CD4-positive, alpha-beta memory T cell (primary cell): Measurements from ENCODE around the gene CCDC88C. TPM values are rescaled to one million over a fixed set of nuclear protein-coding genes. Genes with fewer than 3 reads are reported as not detected.

Source experiments
- CTCF ChIA-PET: fragments of 350-600 bp; sonication (Branson Sonifier 250); formaldehyde crosslinking; loops from one replicate; lab custom pipeline; 2021; ENCODE audit warnings: inconsistent platforms; ENCODE audit not compliant: partially characterized antibody; lab: Charles Lee
- POLR2A ChIA-PET: fragments of 350-600 bp; sonication (Branson Sonifier 250); formaldehyde crosslinking; loops from one replicate; lab custom pipeline; 2021; ENCODE audit not compliant: partially characterized antibody; lab: Charles Lee
- DNase-seq, 5 donors: peaks; one replicate each; pipeline versions ENCODE4 v3.0.0 to v3.0.0-alpha.2; 2020 to 2022; ENCODE audit warnings: mixed read lengths in 1 of 5
- H3K27ac ChIP-seq: one replicate; pipeline ENCODE4 v1.7.0; 2013; ENCODE audit warnings: low read depth, low read length
- H3K27me3 ChIP-seq: 2 replicates; pipeline ENCODE4 v1.7.0; 2013; ENCODE audit warnings: mild to moderate bottlenecking, low read length, moderate library complexity; ENCODE audit not compliant: insufficient read depth
- H3K36me3 ChIP-seq: 2 replicates; pipeline ENCODE4 v1.7.0; 2013; ENCODE audit warnings: mild to moderate bottlenecking, low read length, moderate library complexity; ENCODE audit not compliant: insufficient read depth
- H3K4me1 ChIP-seq: 2 replicates; pipeline ENCODE4 v1.7.0; 2013; ENCODE audit warnings: mild to moderate bottlenecking, low read length, moderate library complexity; ENCODE audit not compliant: insufficient read depth
- H3K4me3 ChIP-seq, 2 donors: one replicate each; pipeline ENCODE4 v1.7.0; 2013; ENCODE audit warnings: low read length in 2 of 2, mild to moderate bottlenecking in 1 of 2
- H3K9me3 ChIP-seq, 2 donors: one replicate each; pipeline ENCODE4 v1.7.0; 2013; ENCODE audit warnings: low read length in 2 of 2, control low read depth in 1 of 2; ENCODE audit not compliant: control insufficient read depth in 1 of 2
- H3K27ac Mint-ChIP-seq, 7 donors: one replicate each; pipeline ENCODE4 v1.8.0; 2020 to 2021; ENCODE audit warnings: mixed read lengths in 7 of 7, mild to moderate bottlenecking in 6 of 7, inconsistent platforms in 3 of 7, moderate library complexity in 3 of 7
- H3K27me3 Mint-ChIP-seq, 2 donors: one replicate each; pipeline ENCODE4 v1.8.0; 2020 to 2021; ENCODE audit warnings: mixed read lengths in 2 of 2
- H3K36me3 Mint-ChIP-seq, 2 donors: one replicate each; pipeline ENCODE4 v1.8.0; 2020 to 2021; ENCODE audit warnings: mixed read lengths in 2 of 2, inconsistent platforms in 1 of 2, mild to moderate bottlenecking in 1 of 2
- H3K4me1 Mint-ChIP-seq, 4 donors: one replicate each; pipeline ENCODE4 v1.8.0; 2020 to 2021; ENCODE audit warnings: mixed read lengths in 4 of 4, mild to moderate bottlenecking in 1 of 4
- H3K4me3 Mint-ChIP-seq, 8 donors: one replicate each; pipeline ENCODE4 v1.8.0; 2020 to 2021; ENCODE audit warnings: mixed read lengths in 8 of 8, mild to moderate bottlenecking in 7 of 8, moderate library complexity in 6 of 8, inconsistent platforms in 3 of 8
- H3K9me3 Mint-ChIP-seq, 8 donors: one replicate each; pipeline ENCODE4 v1.8.0; 2020 to 2021; ENCODE audit warnings: mixed read lengths in 8 of 8, mild to moderate bottlenecking in 5 of 8, inconsistent platforms in 3 of 8, moderate library complexity in 1 of 8
- intact Hi-C: fragments of 100-400 bp; cut with micrococcal nuclease; formaldehyde crosslinking; loops from one replicate; pipeline ENCODE4 v1.15.1; 2023
- polyA plus RNA-seq, 2 donors: library from polyadenylated mRNA; unstranded; fragments of 300-500 nt; fragmentation: Illumina TruSeq; gene quantifications; one replicate each; pipeline ENCODE4 v1.2.3, GENCODE V29; 2021
- total RNA-seq, 2 experiments: library from RNA; stranded (reverse); gene quantifications; one replicate each; pipeline ENCODE4 v1.2.3, GENCODE V29; 2021

CCDC88C gene
- total and polyA plus RNA-seq, 4 experiments from 2014 or later = 17.1 to 293 (median 161) TPM

DNA sequence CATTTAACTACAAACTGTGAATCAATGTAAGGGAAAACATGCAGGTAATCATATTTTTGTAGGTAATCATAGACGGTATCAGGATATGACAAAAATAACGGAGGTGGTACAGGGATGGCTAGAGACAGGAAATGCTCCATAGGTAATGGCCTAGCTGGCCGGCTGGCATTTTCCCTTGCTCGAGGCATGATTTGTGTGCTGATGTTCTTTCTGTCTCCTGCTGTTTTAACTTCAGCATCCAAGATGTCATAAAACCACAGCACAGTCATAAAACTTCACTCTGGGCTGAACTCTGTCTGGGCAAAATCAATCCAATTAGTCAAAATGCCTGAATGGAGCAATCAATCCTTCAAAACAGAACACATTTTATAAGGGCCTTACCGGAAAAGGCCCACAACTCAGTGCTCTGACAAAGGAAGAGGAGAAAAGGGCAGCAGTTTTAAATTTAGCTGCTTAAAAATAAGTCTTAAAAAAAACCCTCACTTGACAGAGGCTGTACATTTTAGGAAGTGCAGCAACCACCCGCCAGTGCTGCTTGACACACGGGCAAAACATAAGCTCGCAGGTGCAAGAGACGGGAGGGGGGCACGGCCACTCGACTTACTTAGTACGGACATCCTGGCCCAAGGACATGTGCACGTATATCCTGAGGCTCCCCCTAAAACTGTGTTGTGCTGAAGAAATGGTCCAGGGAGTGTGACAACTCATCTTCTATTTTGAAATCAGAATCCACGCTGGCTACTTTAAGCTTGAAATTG is 132.7 kb downstream of the CCDC88C start:
- H3K27me3 ChIP-seq = no peaks in the 10 kb centered on the region
- no peak overlapping the region for H3K27ac ChIP-seq
- H3K9me3 Mint-ChIP-seq = peaks cover 0 to 11% (median 0%) of the 10 kb centered on the region in 8 donors
- peaks cover 93% of the 10 kb centered on the region for H3K36me3 ChIP-seq
- ChIA-PET CTCF (interaction anchor here (0.9 to 25.0 kb wide), 19 partner anchors 8 to 382 kb away, joined by 3 to 480 read pairs (median 4); partner anchors contain the start of gene GPR68), POLR2A (interaction anchor here (0.6 to 2.5 kb wide), 6 partner anchors 31 to 111 kb away, joined by 3 to 18 read pairs (median 3); no protein-coding TSS in a partner anchor)
- H3K4me1 ChIP-seq = peaks cover 12% of the 10 kb centered on the region
- no peak overlapping the region for H3K4me3 ChIP-seq
- peaks cover 3 to 19% (median 6%) of the 10 kb centered on the region in 4 donors for H3K4me1 Mint-ChIP-seq
- DNase-seq = no peak
- intact Hi-C loops = loop anchor here (5.0 kb wide), 1 partner anchor 58 kb away; no protein-coding TSS in a partner anchor
- no peaks in the 10 kb centered on the region for H3K27me3 Mint-ChIP-seq
- no peaks in the 10 kb centered on the region for H3K9me3 ChIP-seq
- peak overlapping the region in 3 of 7 donors; percentile 36 to 63 (median 57) for H3K27ac Mint-ChIP-seq
- peaks cover 71 to 88% of the 10 kb centered on the region in 2 donors for H3K36me3 Mint-ChIP-seq
- no peak overlapping the region for H3K4me3 Mint-ChIP-seq

DNA sequence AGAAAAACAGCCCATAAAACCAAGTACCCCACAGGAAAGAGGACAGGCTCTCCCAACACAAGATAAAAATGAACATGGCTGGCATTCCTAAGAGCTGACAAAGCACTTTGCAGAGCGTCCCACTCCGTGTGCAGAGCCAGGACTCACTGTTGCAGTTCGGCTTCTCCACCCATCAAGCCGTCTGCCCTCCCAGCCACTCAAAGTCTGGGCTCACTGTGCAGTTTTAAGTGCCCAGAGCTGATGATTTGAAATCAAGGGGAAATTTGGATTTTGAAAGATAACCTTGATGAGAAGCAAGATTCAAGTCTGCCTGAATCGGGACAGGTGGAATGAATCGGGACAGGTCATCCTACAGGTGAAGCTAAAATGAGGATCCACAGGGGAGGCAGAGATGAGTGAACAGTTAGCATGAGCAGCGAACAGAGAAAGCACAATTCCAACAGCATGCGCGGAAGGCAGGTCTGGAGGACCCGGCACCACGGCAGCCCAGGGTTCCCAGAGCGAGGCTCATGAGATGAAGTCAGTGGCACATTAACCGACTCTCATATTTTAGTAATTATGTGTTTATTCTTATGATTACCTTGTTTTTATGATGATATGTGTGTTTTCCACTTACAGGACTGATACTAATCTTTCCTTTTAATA is 133.4 kb downstream of the CCDC88C start:
- Mint-ChIP-seq H3K9me3 (peaks cover 0 to 11% (median 0%) of the 10 kb centered on the region in 8 donors), H3K36me3 (peaks cover 73 to 88% of the 10 kb centered on the region in 2 donors), H3K27ac (peak overlapping the region in 6 of 7 donors; percentile 23 to 87 (median 52)), H3K4me3 (no peak overlapping the region), H3K4me1 (peaks cover 3 to 19% (median 6%) of the 10 kb centered on the region in 4 donors), H3K27me3 (no peaks in the 10 kb centered on the region)
- intact Hi-C loops = no loop called here
- ChIA-PET CTCF (interaction anchor here (1.5 to 25.0 kb wide), 3 partner anchors 90 to 381 kb away, joined by 4 to 480 read pairs (median 22); no protein-coding TSS in a partner anchor), POLR2A (interaction anchor here (1.1 to 1.3 kb wide), 3 partner anchors 41 to 110 kb away, joined by 3 to 4 read pairs (median 3); no protein-coding TSS in a partner anchor)
- Histone ChIP-seq H3K4me1 (peaks cover 12% of the 10 kb centered on the region), H3K27me3 (no peaks in the 10 kb centered on the region), H3K4me3 (no peak overlapping the region), H3K9me3 (no peaks in the 10 kb centered on the region), H3K27ac (no peak overlapping the region), H3K36me3 (peaks cover 94% of the 10 kb centered on the region)
- no peak for DNase-seq

DNA sequence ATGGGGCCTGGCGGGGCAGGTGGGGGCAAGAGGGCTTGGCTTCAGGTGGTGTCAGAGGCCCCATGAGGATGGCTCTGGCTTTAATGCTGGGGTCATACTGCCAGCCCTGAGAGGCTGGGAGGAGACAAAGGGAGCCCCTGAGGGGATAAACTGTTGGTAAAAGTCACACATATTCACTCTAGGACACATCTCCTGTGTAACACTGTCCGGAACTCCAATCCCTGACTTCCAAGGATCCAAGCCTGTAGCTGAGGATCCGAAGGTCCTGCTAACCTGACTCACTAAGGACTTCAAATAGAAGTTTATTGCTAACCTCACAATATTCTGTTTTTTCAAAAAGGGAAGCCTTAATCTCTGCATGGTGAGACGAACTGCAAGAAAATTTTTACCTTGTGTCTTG is 134.0 kb downstream of the CCDC88C start:
- no peaks in the 10 kb centered on the region for H3K27me3 Mint-ChIP-seq
- Histone ChIP-seq H3K27ac (no peak overlapping the region), H3K4me1 (peaks cover 12% of the 10 kb centered on the region), H3K36me3 (peaks cover 96% of the 10 kb centered on the region), H3K4me3 (no peak overlapping the region), H3K27me3 (no peaks in the 10 kb centered on the region), H3K9me3 (no peaks in the 10 kb centered on the region)
- CTCF ChIA-PET = interaction anchor here (25.0 kb wide), 1 partner anchor 109 kb away, joined by 480 read pairs; no protein-coding TSS in a partner anchor
- H3K27ac Mint-ChIP-seq = peak overlapping the region in 3 of 7 donors; percentile 35 to 60 (median 36)
- peaks cover 0 to 11% (median 0%) of the 10 kb centered on the region in 8 donors for H3K9me3 Mint-ChIP-seq
- H3K36me3 Mint-ChIP-seq = peaks cover 76 to 88% of the 10 kb centered on the region in 2 donors
- intact Hi-C loops = no loop called here
- H3K4me3 Mint-ChIP-seq = no peak overlapping the region
- POLR2A ChIA-PET = interaction anchor here (1.0 to 1.3 kb wide), 4 partner anchors 40 to 110 kb away, joined by 3 to 4 read pairs (median 4); no protein-coding TSS in a partner anchor
- DNase-seq = no peak
- H3K4me1 Mint-ChIP-seq = peaks cover 3 to 19% (median 6%) of the 10 kb centered on the region in 4 donors

DNA sequence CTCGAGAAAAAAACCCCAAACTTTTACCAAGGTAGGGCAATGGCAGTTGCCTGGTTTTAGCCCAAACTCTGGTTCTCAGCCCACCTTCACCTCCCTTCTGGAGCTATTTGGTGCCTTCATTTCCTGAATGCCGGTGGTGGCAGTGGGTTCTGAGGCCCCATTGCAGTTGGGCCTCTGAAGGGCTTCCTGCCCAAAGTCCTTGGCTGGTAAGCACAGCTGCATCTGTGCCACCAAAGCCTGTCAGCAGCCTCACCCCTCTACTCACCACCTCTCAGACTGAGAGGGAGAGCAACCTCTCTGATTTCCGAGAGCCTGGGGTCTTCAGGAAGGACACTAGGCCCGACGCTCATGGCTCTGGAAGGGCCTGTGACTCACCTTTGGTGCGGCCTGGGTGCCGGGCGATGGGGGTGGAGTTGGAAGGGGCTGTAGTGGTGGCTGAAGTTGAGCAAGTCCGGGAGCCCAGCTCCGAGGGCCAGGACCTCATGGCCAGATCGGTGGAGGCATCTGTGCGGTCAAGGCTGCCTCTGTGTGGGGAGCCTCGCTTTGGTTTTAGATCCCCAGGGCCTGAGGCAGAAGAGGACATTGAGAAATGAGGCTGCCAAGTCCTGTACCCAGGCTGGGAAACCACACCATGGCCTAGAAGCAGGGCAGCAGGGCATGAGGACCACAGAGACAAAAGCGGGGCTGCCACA is 134.5 kb downstream of the CCDC88C start:
- ChIA-PET POLR2A (interaction anchor here (1.0 kb wide), 1 partner anchor 106 kb away, joined by 4 read pairs; no protein-coding TSS in a partner anchor), CTCF (interaction anchor here (25.0 kb wide), 1 partner anchor 108 kb away, joined by 480 read pairs; no protein-coding TSS in a partner anchor)
- Histone ChIP-seq H3K27ac (no peak overlapping the region), H3K4me1 (peaks cover 12% of the 10 kb centered on the region), H3K4me3 (no peak overlapping the region), H3K27me3 (no peaks in the 10 kb centered on the region), H3K36me3 (peaks cover 98% of the 10 kb centered on the region), H3K9me3 (no peaks in the 10 kb centered on the region)
- H3K27ac Mint-ChIP-seq = peak overlapping the region in 3 of 7 donors; percentile 32 to 70 (median 67)
- H3K4me1 Mint-ChIP-seq = peaks cover 3 to 15% (median 6%) of the 10 kb centered on the region in 4 donors
- H3K36me3 Mint-ChIP-seq = peaks cover 77 to 88% of the 10 kb centered on the region in 2 donors
- intact Hi-C loops = no loop called here
- H3K4me3 Mint-ChIP-seq = no peak overlapping the region
- no peaks in the 10 kb centered on the region for H3K27me3 Mint-ChIP-seq
- DNase-seq = no peak
- peaks cover 0 to 9% (median 0%) of the 10 kb centered on the region in 8 donors for H3K9me3 Mint-ChIP-seq

DNA sequence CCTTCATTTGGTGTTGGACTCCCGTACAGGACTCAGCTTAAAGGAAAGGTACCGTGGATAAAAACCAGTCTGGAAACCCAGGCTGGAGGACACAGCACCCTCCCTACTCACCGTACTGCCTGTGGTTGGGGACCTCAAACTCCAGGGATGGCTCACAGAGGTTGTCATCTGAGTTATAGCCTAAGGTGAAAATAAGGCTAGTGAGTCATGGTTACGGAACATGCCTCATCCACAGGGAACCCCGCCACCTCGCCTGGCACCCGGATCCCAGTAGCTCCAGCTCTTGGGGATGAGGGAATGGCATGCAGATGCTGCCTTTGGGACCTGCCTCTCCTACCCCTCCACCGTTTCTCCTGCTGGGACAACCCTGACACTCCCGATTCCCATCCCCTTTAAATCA is 136.3 kb downstream of the CCDC88C start:
- Histone ChIP-seq H3K4me1 (peaks cover 5% of the 10 kb centered on the region), H3K36me3 (peaks cover 100% of the 10 kb centered on the region), H3K27me3 (no peaks in the 10 kb centered on the region), H3K27ac (no peak overlapping the region), H3K9me3 (no peaks in the 10 kb centered on the region), H3K4me3 (no peak overlapping the region)
- peaks cover 0 to 7% (median 0%) of the 10 kb centered on the region in 8 donors for H3K9me3 Mint-ChIP-seq
- H3K36me3 Mint-ChIP-seq = peaks cover 80 to 85% of the 10 kb centered on the region in 2 donors
- H3K27ac Mint-ChIP-seq = peak overlapping the region in 2 of 7 donors; percentile 18 to 70
- POLR2A ChIA-PET = interaction anchor here (0.6 to 1.3 kb wide), 6 partner anchors 17 to 68 kb away, joined by 3 to 6 read pairs (median 3); no protein-coding TSS in a partner anchor
- CTCF ChIA-PET = interaction anchor here (0.9 to 25.0 kb wide), 7 partner anchors 28 to 107 kb away, joined by 3 to 480 read pairs (median 3); no protein-coding TSS in a partner anchor
- DNase-seq = no peak
- peaks cover 1 to 9% (median 3%) of the 10 kb centered on the region in 4 donors for H3K4me1 Mint-ChIP-seq
- no peaks in the 10 kb centered on the region for H3K27me3 Mint-ChIP-seq
- no peak overlapping the region for H3K4me3 Mint-ChIP-seq
- intact Hi-C loops = no loop called here

DNA sequence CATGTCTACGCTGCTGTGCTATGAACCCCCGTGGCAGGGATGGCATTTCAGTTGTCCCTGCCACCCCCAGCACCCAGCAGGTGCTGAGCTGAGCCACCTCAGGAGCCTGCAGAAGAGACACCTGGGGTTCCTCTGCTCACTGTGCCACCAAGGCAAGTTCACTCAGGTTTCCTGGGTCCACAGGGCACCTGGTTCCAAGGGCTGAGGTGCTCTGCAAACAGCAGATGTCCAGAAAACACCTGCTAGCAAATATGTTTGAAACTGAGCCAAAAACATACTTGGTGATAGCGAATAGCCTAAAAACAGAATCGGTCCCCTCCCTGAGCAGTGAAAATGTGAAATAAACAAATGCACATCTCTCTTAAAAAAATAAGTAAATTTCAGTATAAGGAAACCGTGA is 137.5 kb downstream of the CCDC88C start:
- H3K36me3 ChIP-seq = peaks cover 96% of the 10 kb centered on the region
- Mint-ChIP-seq H3K27ac (peak overlapping the region in 1 of 7 donors; percentile 8), H3K4me3 (no peak overlapping the region), H3K36me3 (peaks cover 74 to 82% of the 10 kb centered on the region in 2 donors), H3K9me3 (peaks cover 0 to 7% (median 0%) of the 10 kb centered on the region in 8 donors), H3K27me3 (no peaks in the 10 kb centered on the region), H3K4me1 (peaks cover 0 to under 1% (median 0%) of the 10 kb centered on the region in 4 donors)
- no peak for DNase-seq
- H3K4me3 ChIP-seq = no peak overlapping the region
- CTCF ChIA-PET = interaction anchor here (0.9 to 25.0 kb wide), 5 partner anchors 10 to 105 kb away, joined by 3 to 480 read pairs (median 3); no protein-coding TSS in a partner anchor
- no peaks in the 10 kb centered on the region for H3K9me3 ChIP-seq
- H3K4me1 ChIP-seq = no peaks in the 10 kb centered on the region
- intact Hi-C loops = no loop called here
- H3K27ac ChIP-seq = no peak overlapping the region
- H3K27me3 ChIP-seq = no peaks in the 10 kb centered on the region
- POLR2A ChIA-PET = interaction anchor here (0.9 to 1.0 kb wide), 2 partner anchors 15 to 77 kb away, joined by 3 to 4 read pairs; no protein-coding TSS in a partner anchor
